Trophoblast cell (in vitro differentiated cells and primary cell): ENCODE data around the gene HHATL.
A peak's percentile ranks its signal among the peaks of the same experiment; 100 is the strongest.

Experiments used
- DNase-seq, 2 donors: peaks; one replicate each; pipeline ENCODE4 v3.0.0-alpha.2; 2016
- H2AFZ ChIP-seq: 2 replicates; pipeline ENCODE4 v1.6.1; 2013; ENCODE audit warnings: low read length, moderate library complexity, mild to moderate bottlenecking; ENCODE audit not compliant: insufficient read depth, poor library complexity
- H2AK5ac ChIP-seq: 2 replicates; pipeline ENCODE4 v1.6.1; 2013; ENCODE audit warnings: mild to moderate bottlenecking, low read length
- H2BK120ac ChIP-seq: 2 replicates; pipeline ENCODE4 v1.6.1; 2013; ENCODE audit warnings: low read length, mild to moderate bottlenecking, moderate library complexity; ENCODE audit not compliant: insufficient read depth, poor library complexity
- H2BK12ac ChIP-seq: 2 replicates; pipeline ENCODE4 v1.6.1; 2013; ENCODE audit warnings: mild to moderate bottlenecking, low read length, moderate library complexity
- H2BK5ac ChIP-seq: 2 replicates; pipeline ENCODE4 v1.6.1; 2013; ENCODE audit warnings: low read length, low read depth, moderate library complexity, mild to moderate bottlenecking; ENCODE audit not compliant: poor library complexity
- H3K14ac ChIP-seq: 2 replicates; pipeline ENCODE4 v1.6.1; 2013; ENCODE audit warnings: mild to moderate bottlenecking, low read length
- H3K18ac ChIP-seq: 2 replicates; pipeline ENCODE4 v1.6.1; 2013; ENCODE audit warnings: mild to moderate bottlenecking, low read length
- H3K23ac ChIP-seq: 2 replicates; pipeline ENCODE4 v1.6.1; 2013; ENCODE audit warnings: low read length
- H3K27ac ChIP-seq: 2 replicates; pipeline ENCODE4 v1.5.1; 2013; ENCODE audit warnings: low read depth, mild to moderate bottlenecking, inconsistent platforms, low read length, moderate library complexity
- H3K27me3 ChIP-seq: 2 replicates; pipeline ENCODE4 v1.6.1; 2013; ENCODE audit warnings: inconsistent platforms, mild to moderate bottlenecking, low read length, moderate library complexity; ENCODE audit not compliant: insufficient read depth
- H3K36me3 ChIP-seq, 2 experiments: 1 replicate in 1 of 2; 2 replicates in 1 of 2; pipeline ENCODE4 v1.6.1; 2013; ENCODE audit warnings: low read length in 2 of 2, mild to moderate bottlenecking in 2 of 2, moderate library complexity in 1 of 2; ENCODE audit not compliant: insufficient read depth in 2 of 2, control insufficient read depth in 1 of 2
- H3K4ac ChIP-seq: 2 replicates; pipeline ENCODE4 v1.6.1; 2013; ENCODE audit warnings: low read depth, mild to moderate bottlenecking, low read length, moderate library complexity
- H3K4me1 ChIP-seq, 2 experiments: 1 replicate in 1 of 2; 2 replicates in 1 of 2; pipeline ENCODE4 v1.6.1; 2013; ENCODE audit warnings: low read length in 2 of 2, mild to moderate bottlenecking in 2 of 2, moderate library complexity in 1 of 2; ENCODE audit not compliant: insufficient read depth in 2 of 2, control insufficient read depth in 1 of 2
- H3K4me2 ChIP-seq: 2 replicates; pipeline ENCODE4 v1.6.1; 2013; ENCODE audit warnings: inconsistent platforms, mild to moderate bottlenecking, low read length, moderate library complexity
- H3K4me3 ChIP-seq: 2 replicates; pipeline ENCODE4 v1.5.1; 2013; ENCODE audit warnings: mild to moderate bottlenecking, low read depth, low read length, inconsistent platforms
- H3K79me1 ChIP-seq: one replicate; pipeline ENCODE4 v1.6.1; 2013; ENCODE audit warnings: low read length
- H3K79me2 ChIP-seq: 2 replicates; pipeline ENCODE4 v1.6.1; 2013; ENCODE audit warnings: low read length, mild to moderate bottlenecking; ENCODE audit not compliant: control insufficient read depth, insufficient read depth, poor library complexity
- H3K9ac ChIP-seq: 2 replicates; pipeline ENCODE4 v1.6.1; 2013; ENCODE audit warnings: mild to moderate bottlenecking, low read length
- H3K9me3 ChIP-seq: 2 replicates; pipeline ENCODE4 v1.6.1; 2013; ENCODE audit warnings: low read depth, mild to moderate bottlenecking, control low read depth, inconsistent platforms, low read length; ENCODE audit not compliant: insufficient read depth
- H4K12ac ChIP-seq: 2 replicates; pipeline ENCODE4 v1.6.1; 2013; ENCODE audit warnings: low read depth, mild to moderate bottlenecking, low read length, moderate library complexity
- H4K8ac ChIP-seq: 2 replicates; pipeline ENCODE4 v1.6.1; 2013; ENCODE audit warnings: low read depth, mild to moderate bottlenecking, low read length, moderate library complexity
- H4K91ac ChIP-seq: one replicate; pipeline ENCODE4 v1.6.1; 2013; ENCODE audit warnings: low read depth, mild to moderate bottlenecking, low read length, moderate library complexity
- WGBS: extraction: QIAGEN DNeasy Blood & Tissue Kit; methylation state at CpG from one replicate; pipeline ENCODE4 v1.1.7; 2013; ENCODE audit warnings: missing lambda C conversion rate; ENCODE audit not compliant: insufficient read length, insufficient coverage; ENCODE audit errors: extremely low coverage; 5-methylcytosine and 5-hydroxymethylcytosine counted together

HHATL gene

GRCh38 chr3:42732829-42733459, 30.3 kb upstream of the HHATL start:
- H2BK12ac ChIP-seq = no peak overlapping the region
- peaks cover 3 to 16% of the 10 kb centered on the region in 2 experiments for H3K4me1 ChIP-seq
- H3K79me1 ChIP-seq = no peaks in the 10 kb centered on the region
- no peak overlapping the region for H3K18ac ChIP-seq
- WGBS = no CpG with 5 or more reads among the region's 9 CpGs
- peak; percentile 66 to 79 for DNase-seq
- no peaks in the 10 kb centered on the region for H3K79me2 ChIP-seq
- no peak overlapping the region for H4K8ac ChIP-seq
- no peak overlapping the region for H3K4me3 ChIP-seq
- H3K27ac ChIP-seq = no peak overlapping the region
- H3K36me3 ChIP-seq = no peaks in the 10 kb centered on the region
- no peak overlapping the region for H2AK5ac ChIP-seq
- no peak overlapping the region for H3K14ac ChIP-seq
- no peak overlapping the region for H3K9ac ChIP-seq
- H2BK120ac ChIP-seq = no peak overlapping the region
- H3K4me2 ChIP-seq = no peak overlapping the region
- H4K12ac ChIP-seq = no peak overlapping the region
- H4K91ac ChIP-seq = no peak overlapping the region
- no peak overlapping the region for H3K4ac ChIP-seq
- no peak overlapping the region for H3K23ac ChIP-seq
- H3K9me3 ChIP-seq = peaks cover 4% of the 10 kb centered on the region
- H2BK5ac ChIP-seq = no peak overlapping the region
- no peak overlapping the region for H2AFZ ChIP-seq
- H3K27me3 ChIP-seq = peaks cover 2% of the 10 kb centered on the region

GRCh38 chr3:42732196-42732828, 29.7 kb upstream of the HHATL start:
- H3K4me3 ChIP-seq = no peak overlapping the region
- WGBS = no CpG with 5 or more reads among the region's 4 CpGs
- H3K4ac ChIP-seq = no peak overlapping the region
- H3K79me2 ChIP-seq = no peaks in the 10 kb centered on the region
- no peak overlapping the region for H3K23ac ChIP-seq
- H3K14ac ChIP-seq = no peak overlapping the region
- peaks cover 4% of the 10 kb centered on the region for H3K9me3 ChIP-seq
- H3K4me2 ChIP-seq = no peak overlapping the region
- H4K12ac ChIP-seq = no peak overlapping the region
- no peak overlapping the region for H2BK5ac ChIP-seq
- no peak for DNase-seq
- peaks cover 3 to 16% of the 10 kb centered on the region in 2 experiments for H3K4me1 ChIP-seq
- no peak overlapping the region for H3K18ac ChIP-seq
- H2BK12ac ChIP-seq = no peak overlapping the region
- H4K8ac ChIP-seq = no peak overlapping the region
- H2AK5ac ChIP-seq = no peak overlapping the region
- no peak overlapping the region for H2AFZ ChIP-seq
- no peak overlapping the region for H3K9ac ChIP-seq
- no peak overlapping the region for H3K27ac ChIP-seq
- H2BK120ac ChIP-seq = no peak overlapping the region
- no peaks in the 10 kb centered on the region for H3K79me1 ChIP-seq
- H4K91ac ChIP-seq = no peak overlapping the region
- peaks cover 2% of the 10 kb centered on the region for H3K27me3 ChIP-seq
- H3K36me3 ChIP-seq = no peaks in the 10 kb centered on the region

GRCh38 chr3:42731476-42732195, 29.0 kb upstream of the HHATL start:
- Histone ChIP-seq H3K27ac (no peak overlapping the region), H3K4me3 (no peak overlapping the region), H4K12ac (no peak overlapping the region), H3K9me3 (peaks cover 4% of the 10 kb centered on the region), H3K4me2 (no peak overlapping the region), H3K79me1 (no peaks in the 10 kb centered on the region), H4K91ac (no peak overlapping the region), H3K14ac (no peak overlapping the region), H2BK12ac (no peak overlapping the region), H3K23ac (no peak overlapping the region), H3K4ac (no peak overlapping the region), H3K27me3 (peaks cover 2% of the 10 kb centered on the region), H3K4me1 (peaks cover 3 to 16% of the 10 kb centered on the region in 2 experiments), H2AFZ (no peak overlapping the region), H4K8ac (no peak overlapping the region), H3K18ac (no peak overlapping the region), H3K79me2 (no peaks in the 10 kb centered on the region), H3K36me3 (no peaks in the 10 kb centered on the region), H2BK120ac (no peak overlapping the region), H3K9ac (no peak overlapping the region), H2BK5ac (no peak overlapping the region), H2AK5ac (no peak overlapping the region)
- no CpG with 5 or more reads among the region's 6 CpGs for WGBS
- no peak for DNase-seq

- Histone ChIP-seq H2AK5ac (no peak overlapping the region), H4K91ac (no peak overlapping the region), H3K4me2 (no peak overlapping the region), H3K27me3 (peaks cover 2% of the 10 kb centered on the region), H3K4me3 (no peak overlapping the region), H2AFZ (no peak overlapping the region), H3K14ac (no peak overlapping the region), H3K27ac (no peak overlapping the region), H3K9ac (no peak overlapping the region), H2BK12ac (no peak overlapping the region), H3K23ac (no peak overlapping the region), H2BK120ac (no peak overlapping the region), H3K4me1 (peaks cover 3 to 16% of the 10 kb centered on the region in 2 experiments), H3K18ac (no peak overlapping the region), H3K36me3 (no peaks in the 10 kb centered on the region), H4K8ac (no peak overlapping the region), H3K4ac (no peak overlapping the region), H3K79me2 (no peaks in the 10 kb centered on the region), H3K9me3 (peaks cover 4% of the 10 kb centered on the region), H3K79me1 (no peaks in the 10 kb centered on the region), H2BK5ac (no peak overlapping the region), H4K12ac (no peak overlapping the region)
- DNase-seq = no peak
- WGBS = no CpG with 5 or more reads among the region's 3 CpGs
These were observed 28.3 kb upstream of the HHATL start for GRCh38 chr3:42730706-42731420.
